K562 (cell line): ENCODE data around the gene UNC45A. TPM values are rescaled to one million over a fixed set of nuclear protein-coding genes. Genes with fewer than 3 reads are reported as not detected.
A peak's percentile ranks its signal among the peaks of the same experiment; 100 is the strongest.

Source experiments
- ATAC-seq: fragments of 200-7000 bp; cut with Tn5 transposase; 3 replicates; pipeline ENCODE4 v1.9.1; 2020; ENCODE audit warnings: moderate library complexity
- BruUV-seq: library from RNA; stranded (reverse); fragments of 400-500 nt; replicated peaks from 2 replicates; lab custom pipeline; 2021; lab: Mats Ljungman, UMichigan
- CTCF ChIA-PET: fragments of 300-600 bp; formaldehyde crosslinking; extraction: SDS; loops from one replicate; lab custom pipeline; 2021; ENCODE audit warnings: low intra/inter-chr PET ratio; lab: Yijun Ruan, JAX
- POLR2A ChIA-PET: fragments of 300-600, 350-650 bp; sonication (Branson Sonifier 250); formaldehyde crosslinking; extraction: SDS; loops from one replicate; lab custom pipeline; 2021; ENCODE audit warnings: antibody characterized with exemption, inconsistent platforms; lab: Yijun Ruan, JAX
- DNase-seq, 4 experiments: peaks; one replicate each; pipeline versions ENCODE4 v3.0.0 to v3.0.0-alpha.2; 2011 to 2018; ENCODE audit warnings: low spot score in 3 of 4, mixed read lengths in 3 of 4; ENCODE audit errors: extremely low read depth in 1 of 4
- FAIRE-seq: peaks from 2 replicates; lab custom pipeline; 2011; peaks lifted over from hg19 to GRCh38; lab: Jason Lieb, UNC
- H2AFZ ChIP-seq: 2 replicates; pipeline ENCODE4 v1.6.0; 2011; ENCODE audit warnings: low read depth, low read length, control low read depth, inconsistent platforms
- H3K27ac ChIP-seq: fragments of 200-600 bp; 3 replicates; pipeline ENCODE4 v1.8.0; 2011; ENCODE audit warnings: low read depth, mild to moderate bottlenecking, control low read depth, inconsistent platforms, low read length, moderate library complexity, mixed read lengths; ENCODE audit errors: extremely low read depth
- H3K27me3 ChIP-seq, 2 experiments: fragments of 300-600 bp in 1 of 2; 2 replicates in 1 of 2; 3 replicates in 1 of 2; pipeline versions ENCODE4 v1.6.0 to v1.8.0; 2011; ENCODE audit warnings: inconsistent platforms in 2 of 2, low read length in 2 of 2, mild to moderate bottlenecking in 1 of 2, mixed read lengths in 1 of 2, moderate library complexity in 1 of 2; ENCODE audit not compliant: control insufficient read depth in 2 of 2, insufficient read depth in 2 of 2
- H3K36me3 ChIP-seq: fragments of 300-600 bp; 3 replicates; pipeline ENCODE4 v1.8.0; 2011; ENCODE audit warnings: mild to moderate bottlenecking, low read length, inconsistent platforms; ENCODE audit not compliant: control insufficient read depth, insufficient read depth
- H3K4me1 ChIP-seq, 2 experiments: fragments of 200-600 bp in 1 of 2; replicated peaks in 1 of 2; 2 replicates in 1 of 2; 3 replicates in 1 of 2; pipeline versions ENCODE4 v1.5.1 to v1.8.0; 2011; ENCODE audit warnings: inconsistent platforms in 2 of 2, low read length in 2 of 2, mild to moderate bottlenecking in 1 of 2, mixed read lengths in 1 of 2, moderate library complexity in 1 of 2; ENCODE audit not compliant: control insufficient read depth in 2 of 2, insufficient read depth in 2 of 2
- H3K4me2 ChIP-seq: 2 replicates; pipeline ENCODE4 v1.6.1; 2011; ENCODE audit warnings: low read length, control low read depth, inconsistent platforms, mixed read lengths; ENCODE audit not compliant: insufficient read depth
- H3K4me3 ChIP-seq: fragments of 200-600 bp; sonication (generic), shearing (Covaris generic); 2 replicates; pipeline ENCODE4 v1.5.1; 2016; ENCODE audit warnings: control low read depth, inconsistent platforms
- H3K79me2 ChIP-seq: fragments of 200-600 bp; 3 replicates; pipeline ENCODE4 v1.8.0; 2011; ENCODE audit warnings: low read length, inconsistent platforms; ENCODE audit not compliant: control insufficient read depth, insufficient read depth
- H3K9ac ChIP-seq, 2 experiments: 2 replicates each; pipeline versions ENCODE4 v1.6.0 to v1.6.1; 2011; ENCODE audit warnings: low read depth in 2 of 2, low read length in 2 of 2, control low read depth in 1 of 2, inconsistent platforms in 1 of 2, mild to moderate bottlenecking in 1 of 2, mixed read lengths in 1 of 2; ENCODE audit not compliant: insufficient read depth in 1 of 2
- H3K9me1 ChIP-seq: one replicate; pipeline ENCODE4 v1.6.0; 2011; ENCODE audit warnings: inconsistent platforms, mild to moderate bottlenecking, low read length, moderate library complexity; ENCODE audit not compliant: control insufficient read depth, insufficient read depth
- H3K9me3 ChIP-seq: replicated peaks from 2 replicates; pipeline ENCODE4 v1.5.1; 2011; ENCODE audit warnings: low read depth, low read length, inconsistent platforms; ENCODE audit not compliant: control insufficient read depth, insufficient read depth
- H4K20me1 ChIP-seq: replicated peaks from 2 replicates; pipeline ENCODE4 v1.6.1; 2011; ENCODE audit warnings: low read length, inconsistent platforms, mixed read lengths; ENCODE audit not compliant: control insufficient read depth, insufficient read depth
- CBX3 ChIP-seq, 2 experiments: IDR thresholded peaks; 1 replicate in 1 of 2; 2 replicates in 1 of 2; pipeline ENCODE4 v1.6.1; 2012; ENCODE audit warnings: inconsistent platforms in 2 of 2, low read length in 2 of 2, borderline replicate concordance in 1 of 2, control low read depth in 1 of 2
- CXXC5 ChIP-seq: fragments of 250-450 bp; sonication (Bioruptor Pico); IDR thresholded peaks from 2 replicates; pipeline ENCODE4 v1.8.0; 2022; ENCODE audit warnings: inconsistent platforms, mild to moderate bottlenecking, moderate library complexity
- E2F6 ChIP-seq, 2 experiments: IDR thresholded peaks; 2 replicates each; pipeline ENCODE4 v1.6.1; 2011; ENCODE audit warnings: borderline replicate concordance in 1 of 2, control low read depth in 1 of 2, low read depth in 1 of 2, low read length in 1 of 2, mild to moderate bottlenecking in 1 of 2, mixed read lengths in 1 of 2, moderate library complexity in 1 of 2; ENCODE audit not compliant: insufficient read depth in 1 of 2, insufficient read length in 1 of 2, poor library complexity in 1 of 2, severe bottlenecking in 1 of 2; ENCODE audit errors: extremely low read depth in 1 of 2
- KDM5B ChIP-seq: fragments of 200-600 bp; sonication (generic); IDR thresholded peaks from 2 replicates; pipeline ENCODE4 v1.6.1; 2012; ENCODE audit warnings: low read depth, mild to moderate bottlenecking, moderate library complexity, low read length, control low read depth, inconsistent platforms; ENCODE audit not compliant: insufficient replicate concordance
- L3MBTL2 ChIP-seq: fragments of 450-650 bp; IDR thresholded peaks from 2 replicates; pipeline ENCODE4 v1.6.1; 2016; ENCODE audit warnings: mild to moderate bottlenecking, moderate library complexity
- MNT ChIP-seq, 2 experiments: fragments of 450-650 bp; conservative IDR thresholded peaks; 2 replicates each; pipeline ENCODE4 v1.6.1; 2017; ENCODE audit warnings: mild to moderate bottlenecking in 2 of 2, moderate library complexity in 2 of 2
- NFE2L1 ChIP-seq: fragments of 450-650 bp; IDR thresholded peaks from 2 replicates; pipeline ENCODE4 v1.6.1; 2016; ENCODE audit warnings: missing genetic modification characterization, low read depth, mild to moderate bottlenecking, missing compliant biosample characterization, moderate library complexity, borderline replicate concordance
- PCBP1 ChIP-seq: fragments of 200-400 bp; formaldehyde crosslinking; IDR thresholded peaks from 2 replicates; pipeline ENCODE4 v1.6.1; 2018; ENCODE audit warnings: mild to moderate bottlenecking, low read depth, low read length; ENCODE audit not compliant: poor library complexity, severe bottlenecking
- RAD21 ChIP-seq, 2 experiments: fragments of 250-450 bp in 1 of 2; fragments of 450-650 bp in 1 of 2; sonication (Bioruptor Pico) in 1 of 2; formaldehyde crosslinking in 1 of 2; IDR thresholded peaks in 1 of 2; conservative IDR thresholded peaks in 1 of 2; 2 replicates each; pipeline versions ENCODE4 v1.4.0 to v1.8.0; 2020 to 2022; ENCODE audit warnings: mild to moderate bottlenecking in 2 of 2, moderate library complexity in 1 of 2
- SMAD4 ChIP-seq: fragments of 250-450 bp; sonication (Bioruptor Pico); conservative IDR thresholded peaks from 2 replicates; pipeline ENCODE4 v1.8.0; 2021; ENCODE audit warnings: inconsistent platforms, mild to moderate bottlenecking, moderate library complexity
- SPI1 ChIP-seq: IDR thresholded peaks from 2 replicates; pipeline ENCODE4 v1.6.1; 2011; ENCODE audit warnings: low read depth, low read length, control low read depth, borderline replicate concordance
- SUPT5H ChIP-seq: fragments of 450-650 bp; IDR thresholded peaks from 2 replicates; pipeline ENCODE4 v1.6.1; 2016
- ZNF717 ChIP-seq: fragments of 250-450 bp; sonication (Bioruptor Pico); IDR thresholded peaks from 2 replicates; pipeline ENCODE4 v1.5.0; 2021
- WGBS: fragments of 100-300 bp; shearing (Covaris generic); methylation state at CpG from one replicate; pipeline ENCODE4 v1.1.6; 2016; ENCODE audit warnings: low coverage, mixed read lengths; ENCODE audit not compliant: insufficient coverage; ENCODE audit errors: missing lambda C conversion rate; 5-methylcytosine and 5-hydroxymethylcytosine counted together
- in situ Hi-C: fragments of 300-500 bp; cut with MboI; formaldehyde crosslinking; loops from 4 replicates; pipeline ENCODE4 v1.15.0; 2018; ENCODE audit warnings: inconsistent platforms, mixed read lengths
- intact Hi-C: fragments of 100-400 bp; cut with micrococcal nuclease; formaldehyde crosslinking; loops from 2 replicates; pipeline ENCODE4 v1.14.2; 2022
- polyA plus RNA-seq, 8 experiments: library from polyadenylated mRNA; depleted of rRNA in 4 of 8; stranded (reverse) in 5 of 8; unstranded in 3 of 8; fragments of >200 nt; fragmentation: Nextera tagmentation in 2 of 8; fragmentation: Illumina TruSeq in 1 of 8; extraction: Ambion mirVana in 2 of 8; extraction: Trizol in 1 of 8; gene quantifications; 2 replicates each; pipeline versions ENCODE4 v1.2.1 to v1.2.3, GENCODE V29; 2011 to 2014; ENCODE audit warnings: inconsistent platforms in 1 of 8, missing spikeins in 1 of 8
- total RNA-seq, 7 experiments: library from RNA; depleted of rRNA in 6 of 7; stranded (reverse); fragments of >200 nt in 6 of 7; fragmentation: Illumina TruSeq in 2 of 7; extraction: Trizol in 2 of 7; gene quantifications; 2 replicates each; pipeline versions ENCODE4 v1.2.1 to v1.2.3, GENCODE V29; 2011 to 2021; ENCODE audit warnings: low replicate concordance in 1 of 7

UNC45A gene
- total and polyA plus RNA-seq, 9 of the 15 experiments (the other 6 are each of a cell fraction or from before 2014, with no cell fraction given): 22.4 to 79.3 (median 43.7) TPM

- peak; percentile 48 for FAIRE-seq
- in situ Hi-C loops: no loop called here
- no peak for DNase-seq
- Histone ChIP-seq H3K4me1 (no peaks in the 10 kb centered on the region; a peak in 1 of 5 replicates), H4K20me1 (peaks cover 7% of the 10 kb centered on the region; the same call in 1 of the 2 replicates), H3K4me3 (no peak overlapping the region), H3K9ac (no peak overlapping the region), H3K36me3 (peaks cover 92% of the 10 kb centered on the region), H3K4me2 (no peak overlapping the region), H3K27ac (no peak overlapping the region)
- 62% methylated on average over 7 of the region's 7 CpGs for WGBS
- no TSS peak for BruUV-seq
- ATAC-seq: peak; percentile 37
- CTCF ChIA-PET: no interaction called here
- 0 out of 4 replicates have a peak, but pooled peaks of 1 of the 2 experiments have one; percentile 22 for TF ChIP-seq MNT (conservative IDR thresholded peaks at IDR 0.05)
- peak; percentile 48; the same call in 1 of the 2 replicates for TF ChIP-seq SUPT5H
- 0 out of 2 replicates have a peak, but pooled peaks have one; percentile 48 for TF ChIP-seq SPI1
- TF ChIP-seq CBX3 (IDR thresholded peaks at IDR 0.05; ENCODE audit: borderline replicate concordance in 1 of 2, low read length in 2 of 2): no peak
- no peak for TF ChIP-seq KDM5B
- TF ChIP-seq CXXC5 (CRISPR knock-in tag): no peak
- peak; percentile 35; the same call in 1 of the 2 replicates for TF ChIP-seq L3MBTL2
- no peak for TF ChIP-seq ZNF717 (CRISPR knock-in tag)
- TF ChIP-seq E2F6 (IDR thresholded peaks at IDR 0.05; ENCODE audit: borderline replicate concordance in 1 of 2, extremely low read depth in 1 of 2, insufficient read depth in 1 of 2, insufficient read length in 1 of 2, low read depth in 1 of 2, low read length in 1 of 2, poor library complexity in 1 of 2, severe bottlenecking in 1 of 2): peak in 1 of 2 experiments; percentile 23
- no peak for TF ChIP-seq NFE2L1 (tag)
- TF ChIP-seq PCBP1: no peak
- peak; percentile 22 to 28; a peak in 2 of 4 replicates for TF ChIP-seq RAD21 (CRISPR knock-in tag; conservative IDR thresholded peaks at IDR 0.05 in 1 of 2, IDR thresholded peaks at IDR 0.05 in 1 of 2)
- TF ChIP-seq SMAD4 (CRISPR knock-in tag): peak; percentile 47
- TF ChIP-seq, all 486 proteins: peak for 7
- Histone ChIP-seq H2AFZ (no peak overlapping the region), H3K27me3 (no peaks in the 10 kb centered on the region), H3K9me3 (no peaks in the 10 kb centered on the region; the same call in 1 of the 2 replicates), H3K79me2 (peaks cover 2% of the 10 kb centered on the region; the same call in 1 of the 3 replicates), H3K9me1 (peaks cover 2% of the 10 kb centered on the region)
- intact Hi-C loops: no loop called here
- POLR2A ChIA-PET: interaction anchor here (1.0 to 6.7 kb wide), 5 partner anchors 10 to 23 kb away, joined by 3 to 65 read pairs (median 6); partner anchors contain the start of gene RCCD1
Observed at GRCh38 chr15:90970274-90970673, 35.2 kb downstream of the UNC45A start.
